ENCODE data around the gene PRPSAP2. TPM values are rescaled to one million over a fixed set of nuclear protein-coding genes. Genes with fewer than 3 reads are reported as not detected.

PRPSAP2 gene
- total RNA-seq, 1 donor from 2014 or later, result 44.8 TPM

DNA sequence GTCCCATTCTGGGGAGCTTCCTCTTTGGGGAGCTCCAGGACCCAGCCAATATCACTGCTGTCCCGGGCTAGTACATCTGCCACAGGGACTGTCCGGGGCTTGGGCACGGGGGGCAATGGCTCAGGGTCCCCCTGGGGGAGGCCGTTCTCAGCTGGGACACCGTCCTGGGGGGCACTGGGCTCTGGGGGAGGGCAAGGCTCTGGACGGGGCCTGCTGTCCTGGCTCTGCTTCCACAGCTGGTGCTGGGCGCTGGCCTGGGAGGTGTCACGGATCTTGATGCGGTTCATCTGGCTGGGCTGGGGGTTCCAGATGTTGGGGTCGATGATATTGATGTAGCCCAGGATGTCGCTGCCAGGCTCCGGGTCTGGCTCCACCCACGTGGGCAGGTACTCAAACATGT is 120.1 kb downstream of the PRPSAP2 start:
- no peak for DNase-seq (ENCODE audit: low read depth in 2 of 2)

DNA sequence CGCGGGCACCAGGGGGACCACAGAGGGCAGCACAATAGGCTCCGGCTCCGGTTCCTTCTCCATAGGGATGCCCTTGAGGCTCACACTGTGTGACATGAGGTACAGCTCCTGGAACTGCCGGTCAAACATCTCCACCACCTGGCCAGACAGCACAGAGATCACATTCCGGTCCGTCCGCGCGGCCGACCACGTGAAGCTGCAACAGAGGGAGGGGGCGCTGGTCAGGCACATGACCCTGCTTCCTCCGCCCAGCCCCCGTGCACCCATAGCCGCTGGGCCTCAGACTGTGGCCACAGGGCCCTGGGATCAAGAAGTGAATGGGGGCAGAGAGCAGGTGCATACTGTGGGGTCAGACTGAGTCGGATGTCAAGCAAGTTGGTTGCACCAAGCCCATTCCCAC is 120.7 kb downstream of the PRPSAP2 start:
- no peak for DNase-seq (ENCODE audit: low read depth in 2 of 2)

Other genes starting within 250 kb of the PRPSAP2 start
- gene TBC1D28, start 213.7 kb upstream of the PRPSAP2 start, total RNA-seq, result not detected in 2 replicates
- 1.4 and 1.5 TPM in 2 replicates for gene FOXO3B, start 175.8 kb upstream of the PRPSAP2 start, total RNA-seq
- not detected in 2 replicates for gene FBXW10, start 114.1 kb upstream of the PRPSAP2 start, total RNA-seq
- 29.9 and 38.1 TPM in 2 replicates for gene TVP23B, start 76.9 kb upstream of the PRPSAP2 start, total RNA-seq
- gene SLC5A10, start 94.0 kb downstream of the PRPSAP2 start, total RNA-seq, result not detected in 2 replicates
- 5.7 and 8.1 TPM in 2 replicates for gene FAM83G, start 146.6 kb downstream of the PRPSAP2 start, total RNA-seq
- 201 and 267 TPM in 2 replicates for gene GRAP, start 188.8 kb downstream of the PRPSAP2 start, total RNA-seq

Measured in lung microvascular endothelial cell (primary cell).